ENCODE measurements around the gene SGCA. TPM values are rescaled to one million over a fixed set of nuclear protein-coding genes. Genes with fewer than 3 reads are reported as not detected.

The SGCA gene
- polyA plus RNA-seq, 4 donors: 0.48 to 1.5 (median 0.89) TPM

DNA sequence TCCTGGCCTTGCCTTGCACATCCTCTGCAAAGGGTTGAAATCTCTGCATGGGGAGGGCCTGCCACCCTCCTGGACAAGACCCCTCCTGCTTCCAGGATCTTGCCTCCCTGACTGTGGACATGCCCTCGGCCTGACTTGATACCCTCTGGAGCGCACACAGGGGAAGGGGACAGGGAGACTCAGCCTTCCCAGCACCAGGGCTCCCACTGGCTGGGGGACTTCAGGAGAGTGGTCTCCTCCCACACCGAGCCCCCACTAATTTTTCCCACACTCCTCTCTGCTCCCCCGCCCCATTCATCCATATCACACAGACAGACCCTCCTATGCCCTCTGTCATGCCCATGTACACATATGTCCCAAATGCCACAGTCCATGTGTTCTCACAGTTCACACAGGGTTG, 14.3 kb downstream of the SGCA start:
- DNase-seq (ENCODE audit: low read depth in 4 of 4, low spot score in 3 of 4): no peak

DNA sequence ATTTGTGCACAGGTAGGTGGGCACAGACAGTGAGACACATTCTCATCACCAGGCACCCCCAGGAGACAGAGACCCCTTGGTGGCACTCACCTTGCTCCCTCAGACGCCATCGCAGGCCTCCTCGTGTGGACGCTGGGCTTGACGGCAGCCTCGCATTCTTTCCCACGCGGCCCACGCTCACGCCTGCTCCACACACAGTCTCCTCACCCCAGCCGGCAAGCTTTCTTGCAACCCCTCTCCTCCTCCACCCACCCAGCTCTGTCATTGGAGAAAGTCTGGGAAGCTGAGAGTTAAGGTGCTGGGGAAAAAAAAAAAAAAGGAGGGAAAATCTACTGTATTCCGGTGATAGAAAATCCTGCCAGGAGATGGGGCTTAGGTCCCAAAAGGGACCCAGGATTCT, 14.8 kb downstream of the SGCA start:
- no peak for DNase-seq (ENCODE audit: low read depth in 4 of 4, low spot score in 3 of 4)

DNA sequence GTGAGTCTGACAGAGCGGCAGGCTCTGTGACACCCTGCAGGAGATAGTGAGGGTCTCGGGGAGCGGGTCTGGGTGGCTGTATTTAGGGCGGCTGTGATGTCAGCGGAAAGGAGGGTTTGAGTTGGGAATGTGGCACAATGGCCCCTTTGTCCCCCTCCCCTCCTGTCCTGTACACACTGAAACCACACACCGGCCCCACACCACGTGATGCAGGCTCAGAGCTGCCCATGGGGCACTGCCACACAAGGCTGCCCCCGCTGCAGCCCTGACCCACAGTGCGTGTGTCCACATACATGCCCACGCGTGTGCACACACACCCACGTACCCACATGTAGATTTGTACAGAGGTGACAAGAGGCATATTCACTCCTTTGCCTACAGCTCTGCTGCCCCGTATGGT, 15.3 kb downstream of the SGCA start:
- no peak for DNase-seq (ENCODE audit: low read depth in 4 of 4, low spot score in 3 of 4)

DNA sequence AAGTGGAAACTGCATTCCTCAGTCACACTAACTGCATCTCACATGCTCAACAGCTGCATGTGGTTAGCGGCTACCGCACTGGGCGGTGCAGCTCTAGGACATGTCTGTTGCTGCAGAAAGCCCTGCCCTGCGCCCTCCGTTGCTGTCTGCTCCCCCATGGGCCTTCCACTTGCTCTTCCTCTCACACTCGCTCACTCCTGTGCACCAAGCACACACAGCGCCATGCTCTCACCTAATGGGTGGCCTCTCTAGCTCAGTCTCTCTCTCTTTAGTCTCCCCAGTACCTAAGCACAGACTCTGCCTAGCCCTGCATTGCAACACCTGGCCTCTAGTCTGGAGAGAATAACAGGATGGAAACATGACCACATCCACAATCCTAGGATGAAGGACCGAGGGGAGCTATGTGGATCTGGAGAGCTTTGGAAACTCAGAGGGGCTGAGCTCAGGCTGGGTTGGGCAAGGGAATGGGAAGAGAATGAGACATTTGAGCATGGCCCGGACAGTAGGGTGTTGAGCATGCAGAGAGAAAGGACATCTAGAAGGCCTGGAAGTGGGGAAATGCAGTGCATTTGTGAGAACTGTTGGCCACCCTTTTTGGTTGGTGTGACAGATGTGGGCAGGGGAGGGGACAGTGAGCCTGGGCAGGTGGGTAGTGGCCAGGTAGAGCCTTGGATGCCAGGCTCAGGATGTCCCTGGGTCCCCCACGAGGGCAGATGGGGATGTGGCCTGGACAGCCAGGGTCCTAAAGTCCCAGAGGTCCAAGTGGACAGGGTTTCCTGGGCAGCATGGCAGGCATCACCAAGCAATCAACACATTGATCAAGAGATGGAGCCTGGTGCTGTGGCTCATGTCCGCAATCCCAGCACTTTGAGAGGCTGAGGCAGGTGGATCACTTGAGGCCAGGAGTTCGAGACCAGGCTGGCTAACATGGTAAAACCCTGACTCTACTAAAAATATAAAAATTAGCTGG, 16.1 kb downstream of the SGCA start:
- DNase-seq (ENCODE audit: low read depth in 4 of 4, low spot score in 3 of 4): no peak

DNA sequence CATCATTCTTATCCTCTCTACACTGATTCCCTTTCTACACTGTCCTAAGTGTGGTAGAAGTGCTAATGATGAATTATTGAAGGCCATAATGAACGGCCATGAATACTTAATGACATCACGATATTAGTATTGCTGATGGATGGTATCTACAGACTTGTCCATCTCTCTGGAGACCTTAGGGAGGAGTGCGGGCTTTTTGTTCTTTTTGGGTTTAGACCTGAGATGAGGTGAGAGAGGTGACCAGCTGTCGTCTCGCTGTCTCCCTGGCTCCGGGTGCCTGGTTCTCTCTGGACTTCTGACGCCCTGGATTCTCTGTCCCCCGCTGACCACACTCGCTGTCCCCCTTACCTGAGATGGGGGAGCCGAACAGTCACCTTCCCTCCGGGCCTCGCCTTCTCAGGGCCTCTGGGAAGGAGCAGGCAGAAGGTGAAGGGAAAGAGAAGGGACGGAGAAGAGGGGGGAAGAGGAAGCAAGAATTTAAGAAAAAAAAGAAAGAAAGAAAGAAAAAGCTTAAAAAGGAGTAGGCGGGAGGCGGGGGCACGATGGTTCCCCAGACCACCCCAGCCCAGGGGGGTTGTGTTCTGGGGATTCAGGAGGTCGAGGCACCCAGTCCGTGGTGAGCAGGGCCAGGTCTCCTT, 17.1 kb downstream of the SGCA start:
- DNase-seq (ENCODE audit: low read depth in 4 of 4, low spot score in 3 of 4): no peak

DNA sequence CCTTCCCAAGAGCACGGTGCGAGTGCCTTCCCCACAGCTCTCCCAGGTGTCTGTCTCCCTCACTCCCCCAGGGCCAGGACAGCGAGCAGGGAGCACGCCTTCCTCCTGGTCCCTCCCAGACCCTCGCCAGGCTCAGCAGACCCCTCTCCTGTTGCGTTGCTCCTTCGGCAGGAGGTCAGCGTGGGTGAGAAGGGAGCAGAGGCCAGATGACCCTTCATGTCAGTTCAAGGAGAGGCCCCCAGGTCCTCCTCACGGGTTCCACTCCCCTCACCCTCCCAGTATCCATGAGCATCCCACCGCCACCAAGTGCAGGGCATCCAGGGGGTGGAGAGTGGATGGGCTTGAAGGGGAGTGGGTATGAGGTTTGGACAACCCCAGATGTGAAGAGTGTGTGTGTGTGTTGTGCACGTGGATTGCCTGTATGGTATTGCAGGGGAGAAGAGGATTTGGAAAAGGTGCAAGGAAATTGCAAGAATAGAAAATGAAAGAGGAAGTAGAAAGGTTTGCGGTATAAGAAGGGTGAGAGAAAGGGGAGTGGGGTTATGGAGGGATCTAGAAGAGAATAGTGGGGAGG, 17.7 kb downstream of the SGCA start:
- no peak for DNase-seq (ENCODE audit: low read depth in 4 of 4, low spot score in 3 of 4)

DNA sequence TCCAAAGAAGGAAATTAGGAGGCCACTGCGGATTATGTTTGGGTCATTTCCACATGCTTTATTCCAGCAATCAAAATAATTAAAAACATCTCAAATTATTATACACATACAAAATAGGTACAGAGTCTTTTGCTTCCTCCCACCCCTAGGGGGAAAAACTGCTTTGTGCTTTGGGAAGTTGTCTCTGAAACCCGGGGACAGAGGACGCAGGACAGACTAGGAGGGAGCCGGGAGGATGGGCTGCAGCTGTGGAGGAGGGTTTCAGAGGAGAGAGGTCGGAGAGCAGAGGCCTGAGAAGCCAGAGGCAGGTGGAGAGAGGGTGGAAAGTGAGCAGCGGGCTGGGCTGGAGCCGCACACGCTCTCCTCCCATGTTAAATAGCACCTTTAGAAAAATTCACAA, 18.3 kb downstream of the SGCA start:
- DNase-seq (ENCODE audit: low read depth in 4 of 4, low spot score in 3 of 4): no peak

DNA sequence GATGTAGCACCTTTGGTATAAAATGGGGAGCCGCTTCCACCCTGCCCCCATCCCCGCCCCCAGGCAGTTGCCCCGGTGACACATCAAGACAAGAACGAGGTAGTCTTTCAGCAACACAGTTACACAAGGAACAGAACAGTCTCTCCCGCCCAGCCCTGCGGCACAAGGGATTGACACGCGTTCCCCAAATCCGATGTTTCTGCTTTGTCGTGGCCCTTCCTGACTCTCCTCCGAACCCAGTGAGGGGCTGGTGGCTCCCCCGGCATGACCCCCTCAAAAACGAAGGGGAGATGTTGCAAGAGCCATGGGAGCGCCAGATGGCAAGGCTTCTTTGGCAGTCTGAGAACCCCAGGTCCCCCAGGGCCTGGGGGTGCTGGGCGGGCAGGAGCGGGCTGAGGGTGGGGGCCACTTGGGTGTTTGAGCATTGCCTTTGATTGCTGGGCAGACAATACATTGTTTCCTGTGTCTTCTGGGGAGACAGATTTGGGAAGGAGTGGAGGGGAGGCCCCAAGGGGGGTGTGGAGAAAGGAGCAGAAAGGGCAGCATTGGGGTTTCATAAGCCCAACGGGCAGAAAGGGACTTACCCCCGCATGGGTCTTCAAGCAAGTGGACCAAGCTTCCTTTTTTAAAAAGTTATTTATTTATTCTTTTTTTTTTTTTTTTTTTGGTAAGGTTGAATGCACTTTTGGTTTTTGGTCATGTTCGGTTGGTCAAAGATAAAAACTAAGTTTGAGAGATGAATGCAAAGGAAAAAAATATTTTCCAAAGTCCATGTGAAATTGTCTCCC, 19.0 kb downstream of the SGCA start:
- DNase-seq (ENCODE audit: low read depth in 4 of 4, low spot score in 3 of 4): no peak

DNA sequence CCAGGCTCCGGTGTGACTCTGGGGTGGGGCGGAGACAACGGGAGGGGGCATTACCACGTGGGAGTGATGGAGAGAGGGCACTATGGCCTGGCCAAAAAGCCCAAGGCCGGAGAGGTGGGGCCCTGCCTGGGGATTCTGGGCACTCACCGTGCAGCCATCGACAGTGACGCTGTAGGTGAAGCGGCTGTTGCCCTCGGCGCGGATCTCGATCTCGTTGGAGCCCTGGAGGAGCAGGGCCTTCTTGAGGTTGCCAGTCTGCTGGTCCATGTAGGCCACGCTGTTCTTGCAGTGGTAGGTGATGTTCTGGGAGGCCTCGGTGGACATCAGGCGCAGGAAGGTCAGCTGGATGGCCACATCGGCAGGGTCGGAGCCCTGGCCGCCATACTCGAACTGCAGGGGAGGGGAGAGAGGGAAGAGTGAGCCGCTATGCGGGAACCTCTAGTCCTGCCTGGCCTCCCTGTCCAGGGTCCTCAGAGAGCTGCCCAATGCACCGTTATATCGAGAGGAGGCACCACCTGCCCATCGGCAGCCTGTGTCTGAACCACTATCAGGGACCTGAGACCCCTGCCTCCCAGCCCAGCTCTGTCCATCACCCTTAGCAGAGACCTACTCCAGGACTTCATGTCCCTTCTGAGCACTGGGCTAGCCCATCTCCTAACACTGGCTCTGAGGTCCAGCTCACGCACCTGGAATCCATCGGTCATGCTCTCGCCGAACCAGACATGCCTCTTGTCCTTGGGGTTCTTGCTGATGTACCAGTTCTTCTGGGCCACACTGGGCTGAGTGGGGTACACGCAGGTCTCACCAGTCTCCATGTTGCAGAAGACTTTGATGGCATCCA, 20.0 kb downstream of the SGCA start:
- DNase-seq (ENCODE audit: low read depth in 4 of 4, low spot score in 3 of 4): no peak

DNA sequence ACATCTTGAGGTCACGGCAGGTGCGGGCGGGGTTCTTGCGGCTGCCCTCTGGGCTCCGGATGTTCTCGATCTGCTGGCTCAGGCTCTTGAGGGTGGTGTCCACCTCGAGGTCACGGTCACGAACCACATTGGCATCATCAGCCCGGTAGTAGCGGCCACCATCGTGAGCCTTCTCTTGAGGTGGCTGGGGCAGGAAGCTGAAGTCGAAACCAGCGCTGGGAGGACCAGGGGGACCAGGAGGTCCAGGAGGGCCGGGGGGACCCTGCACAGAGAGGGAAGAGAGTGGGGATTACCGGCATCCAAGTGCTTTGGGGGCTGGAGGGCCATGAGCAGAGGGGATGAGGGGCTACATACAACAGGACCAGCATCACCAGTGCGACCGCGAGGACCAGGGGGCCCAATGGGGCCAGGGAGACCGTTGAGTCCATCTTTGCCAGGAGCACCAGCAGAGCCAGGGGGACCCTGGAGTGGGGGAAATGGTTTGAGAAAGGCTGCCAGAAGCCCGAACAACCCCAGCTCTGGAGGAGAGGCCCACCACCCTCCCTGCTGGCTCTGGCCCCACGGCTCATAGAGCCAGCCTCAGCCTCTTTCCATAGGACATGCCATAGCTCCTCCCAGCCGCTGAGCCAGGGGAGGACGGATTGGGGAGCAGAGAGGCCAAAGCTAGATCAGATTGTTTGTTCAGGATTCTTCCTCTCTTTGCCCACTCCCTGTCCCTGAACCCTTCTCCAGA, 21.0 kb downstream of the SGCA start:
- DNase-seq (ENCODE audit: low read depth in 4 of 4, low spot score in 3 of 4): no peak

DNA sequence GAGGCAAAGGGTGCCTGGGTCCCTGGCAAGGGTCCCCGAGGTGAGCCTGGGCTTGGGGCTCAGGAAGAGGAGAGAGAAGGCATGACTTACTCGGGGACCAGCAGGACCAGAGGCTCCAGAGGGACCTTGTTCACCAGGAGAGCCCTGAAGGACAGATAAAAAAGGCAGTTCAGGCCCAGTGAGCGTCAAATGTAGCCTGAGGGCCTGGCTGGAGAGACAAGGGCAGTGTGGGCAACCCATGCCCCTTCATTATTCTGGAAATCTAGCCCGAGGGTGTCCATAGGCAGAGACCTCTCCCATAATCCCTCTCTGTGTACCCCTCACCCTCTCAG, 21.6 kb downstream of the SGCA start:
- DNase-seq (ENCODE audit: low read depth in 4 of 4, low spot score in 3 of 4): no peak

DNA sequence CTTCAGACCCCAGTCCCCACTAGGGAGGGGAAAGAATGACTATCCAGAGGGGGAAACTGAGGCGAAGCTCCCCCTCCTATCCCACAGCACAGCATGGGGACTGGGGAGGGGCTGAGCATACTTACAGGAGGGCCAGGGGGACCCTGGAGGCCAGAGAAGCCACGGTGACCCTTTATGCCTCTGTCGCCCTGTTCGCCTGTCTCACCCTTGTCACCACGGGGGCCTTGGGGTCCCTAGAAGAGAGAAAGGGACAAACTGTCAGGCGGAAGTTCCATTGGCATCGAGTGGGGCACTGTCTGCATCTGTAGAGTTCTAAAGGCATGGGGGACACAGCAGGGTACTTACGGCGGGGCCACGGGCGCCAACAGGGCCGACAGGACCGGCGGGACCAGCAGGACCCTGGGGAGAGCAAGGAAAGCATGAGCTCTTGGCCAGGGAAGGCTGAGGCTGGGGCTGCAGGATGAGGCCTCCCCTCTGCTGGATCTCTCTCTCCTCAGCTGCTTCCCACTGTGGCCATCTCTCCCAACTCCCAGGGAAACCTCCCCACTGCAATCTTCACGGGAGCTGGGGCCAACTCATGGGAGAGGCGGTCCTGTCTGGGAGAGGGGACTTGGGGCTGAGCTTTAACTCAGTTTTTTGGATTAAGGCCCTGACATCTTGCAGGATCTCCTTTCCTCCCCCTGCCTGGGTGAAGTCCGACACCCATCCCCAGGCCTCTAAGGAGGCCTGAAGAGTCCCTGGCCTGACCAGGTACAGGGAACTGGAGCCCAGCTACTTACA, 22.1 kb downstream of the SGCA start:
- no peak for DNase-seq (ENCODE audit: low read depth in 4 of 4, low spot score in 3 of 4)

DNA sequence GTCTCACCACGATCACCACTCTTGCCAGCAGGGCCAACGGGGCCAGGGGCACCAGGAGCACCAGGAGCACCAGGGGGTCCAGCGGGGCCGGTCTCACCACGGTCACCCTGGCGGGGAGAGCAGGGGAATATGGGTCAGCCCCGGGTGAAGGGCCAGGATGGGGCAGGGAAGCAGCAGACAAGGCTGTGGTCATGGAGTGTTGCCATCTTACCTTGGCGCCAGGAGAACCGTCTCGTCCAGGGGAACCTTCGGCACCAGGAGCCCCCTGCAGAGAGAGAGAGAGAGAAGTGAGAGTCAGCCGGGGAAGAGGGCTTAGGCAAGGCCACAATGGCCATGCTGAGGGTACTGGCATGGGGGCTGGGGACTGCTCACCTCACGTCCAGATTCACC, 22.7 kb downstream of the SGCA start:
- no peak for DNase-seq (ENCODE audit: low read depth in 4 of 4, low spot score in 3 of 4)

DNA sequence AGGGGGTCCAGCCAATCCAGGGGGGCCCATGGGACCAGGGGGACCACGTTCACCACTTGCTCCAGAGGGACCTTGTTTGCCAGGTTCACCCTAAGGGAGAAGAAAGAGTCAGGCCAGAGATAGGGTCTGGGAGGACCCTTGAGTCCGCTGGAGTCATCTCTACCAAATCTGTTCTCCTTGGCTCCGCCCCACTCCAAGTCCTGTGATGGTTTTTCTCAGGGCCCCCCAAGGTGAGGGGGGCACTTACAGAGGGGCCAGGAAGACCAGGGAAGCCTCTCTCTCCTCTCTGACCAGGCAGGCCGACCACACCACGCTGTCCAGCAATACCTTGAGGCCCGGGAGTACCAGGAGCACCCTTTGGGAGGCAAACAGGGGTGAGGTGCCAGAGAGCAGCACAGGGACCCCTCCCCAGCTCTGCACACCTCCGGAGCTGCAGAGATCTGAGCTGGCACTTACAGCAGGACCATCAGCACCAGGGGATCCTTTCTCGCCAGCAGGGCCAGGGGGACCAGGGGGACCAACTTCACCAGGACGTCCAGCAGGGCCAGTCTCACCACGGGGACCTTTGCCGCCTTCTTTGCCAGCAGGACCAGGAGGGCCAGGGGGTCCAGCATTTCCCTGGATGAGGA, 23.2 kb downstream of the SGCA start:
- DNase-seq (ENCODE audit: low read depth in 4 of 4, low spot score in 3 of 4): no peak

DNA sequence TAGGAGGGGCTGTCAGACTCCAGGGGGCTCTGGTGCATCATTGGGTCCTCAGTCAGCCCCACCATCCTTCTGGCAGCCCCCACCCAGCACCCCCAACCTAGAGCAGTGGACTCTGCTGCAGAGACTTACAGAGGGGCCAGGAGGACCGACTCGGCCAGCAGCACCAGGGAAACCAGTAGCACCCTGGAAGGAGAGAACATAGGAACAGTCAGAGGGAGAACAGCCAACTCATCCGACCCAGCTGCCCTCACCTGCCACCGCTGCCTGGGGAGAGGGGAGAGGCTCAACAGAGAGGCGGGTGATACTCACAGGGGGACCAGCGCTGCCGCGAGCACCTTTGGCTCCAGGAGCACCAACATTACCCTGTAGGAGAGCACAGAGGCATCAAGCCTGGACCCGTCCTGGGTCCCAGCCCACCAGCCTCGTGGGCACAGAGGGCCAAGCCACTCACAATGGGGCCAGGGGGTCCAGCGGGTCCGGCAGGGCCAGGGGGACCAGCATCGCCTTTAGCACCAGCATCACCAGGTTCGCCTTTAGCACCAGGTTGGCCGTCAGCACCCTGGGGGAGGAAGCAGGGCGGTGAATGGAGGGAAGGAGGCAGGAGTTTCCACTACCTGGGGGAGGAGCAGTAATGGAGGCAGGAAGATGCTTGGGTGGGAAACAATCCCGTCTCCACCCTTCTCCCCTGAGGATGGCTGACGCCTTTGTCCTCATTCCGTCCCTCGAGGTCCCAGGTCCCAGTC, 23.9 kb downstream of the SGCA start:
- no peak for DNase-seq (ENCODE audit: low read depth in 4 of 4, low spot score in 3 of 4)

DNA sequence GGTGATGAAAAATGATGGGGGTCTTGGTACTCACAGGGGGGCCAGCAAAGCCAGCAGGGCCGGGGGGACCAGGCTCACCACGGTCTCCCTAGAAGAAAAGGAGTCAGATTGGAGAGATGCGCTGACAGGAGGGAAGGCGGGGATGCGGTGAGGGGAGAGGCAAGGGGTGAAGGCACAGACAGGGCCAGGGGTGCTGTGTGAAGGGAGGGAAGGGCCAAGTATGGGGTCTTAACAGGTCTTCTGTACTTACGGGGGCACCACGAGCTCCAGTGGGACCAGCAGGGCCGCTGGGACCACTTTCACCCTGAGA, 24.4 kb downstream of the SGCA start:
- no peak for DNase-seq (ENCODE audit: low read depth in 4 of 4, low spot score in 3 of 4)

DNA sequence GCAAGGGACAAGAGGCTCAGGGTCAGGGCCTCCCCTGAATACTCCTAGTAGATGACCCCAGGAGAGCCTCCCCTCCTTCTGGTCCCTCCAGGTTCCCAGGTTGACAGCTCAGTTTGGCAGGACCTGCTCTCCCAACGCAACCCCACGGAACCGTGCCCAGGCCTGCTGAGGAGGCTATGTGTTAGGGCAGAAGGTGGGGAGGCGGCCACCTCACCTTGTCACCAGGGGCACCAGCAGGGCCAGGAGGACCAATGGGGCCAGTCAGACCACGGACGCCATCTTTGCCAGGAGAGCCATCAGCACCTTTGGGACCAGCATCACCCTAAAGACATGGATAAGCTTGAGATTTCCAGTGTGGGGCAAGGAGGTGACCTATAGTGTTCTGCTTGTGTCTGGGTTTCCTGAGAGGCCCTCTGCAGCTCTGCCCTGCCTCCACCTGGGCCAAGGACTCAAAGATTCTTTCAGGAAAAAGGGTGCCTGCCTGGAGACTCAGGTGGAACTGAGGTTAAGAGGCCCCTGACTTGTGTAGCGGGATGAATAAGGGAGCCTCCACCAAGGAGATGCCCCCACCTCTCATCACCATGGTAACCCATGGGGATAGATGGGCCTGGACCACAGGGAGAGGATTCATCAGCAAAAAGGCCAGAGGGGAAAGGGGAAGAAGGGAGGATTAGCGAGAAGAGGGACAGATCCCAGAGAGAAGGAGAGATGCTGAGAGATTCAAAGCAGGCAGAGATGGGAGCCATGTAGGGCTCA, 25.0 kb downstream of the SGCA start:
- DNase-seq (ENCODE audit: low read depth in 4 of 4, low spot score in 3 of 4): no peak
